Measurements from ENCODE around the gene FAM161A.
"Not testable (repeated sequence)": the region's sequence is repeated elsewhere in the genome, so short reads cannot be mapped to it uniquely, and the experiment has no call there.

Gene FAM161A

GRCh38 chr2:61814539-61815160 lies 39.2 kb downstream of the FAM161A start:
- ChIA-PET POLR2A (no interaction called here), CTCF (interaction anchor here (0.8 to 1.2 kb wide), 3 partner anchors 17 to 48 kb away, joined by 3 read pairs; no protein-coding TSS in a partner anchor)
- DNase-seq (ENCODE audit: extremely low spot score) = no peak
- no peak for TF ChIP-seq CTCF (IDR thresholded peaks at IDR 0.05; ENCODE audit: control extremely low read depth, extremely low read depth, low read depth, missing control alignments)

DNA sequence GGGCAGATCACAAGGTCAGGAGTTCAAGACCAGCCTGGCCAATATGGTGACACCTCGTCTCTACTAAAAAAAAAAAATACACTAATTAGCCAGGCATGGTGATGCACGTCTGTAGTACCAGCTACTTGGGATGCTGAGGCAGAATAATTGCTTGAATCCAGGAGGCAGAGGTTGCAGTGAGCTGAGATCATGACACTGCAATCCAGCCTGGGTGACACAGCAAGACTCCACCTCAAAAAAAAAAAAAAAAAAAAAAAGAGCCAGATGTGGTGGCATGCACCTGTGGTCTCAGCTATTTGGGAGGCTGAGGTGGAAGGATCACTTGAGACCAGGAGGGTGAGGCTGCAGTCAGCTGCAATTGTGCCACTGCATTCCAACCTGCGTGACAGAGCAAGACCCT lies 40.5 kb downstream of the FAM161A start:
- ChIA-PET CTCF (interaction anchor here (0.7 to 1.1 kb wide), 2 partner anchors 13 to 23 kb away, joined by 3 read pairs; no protein-coding TSS in a partner anchor), POLR2A (interaction anchor here (0.5 kb wide), 1 partner anchor 80 kb away, joined by 3 read pairs; no protein-coding TSS in a partner anchor)
- DNase-seq (ENCODE audit: extremely low spot score) = not testable (repeated sequence)

DNA sequence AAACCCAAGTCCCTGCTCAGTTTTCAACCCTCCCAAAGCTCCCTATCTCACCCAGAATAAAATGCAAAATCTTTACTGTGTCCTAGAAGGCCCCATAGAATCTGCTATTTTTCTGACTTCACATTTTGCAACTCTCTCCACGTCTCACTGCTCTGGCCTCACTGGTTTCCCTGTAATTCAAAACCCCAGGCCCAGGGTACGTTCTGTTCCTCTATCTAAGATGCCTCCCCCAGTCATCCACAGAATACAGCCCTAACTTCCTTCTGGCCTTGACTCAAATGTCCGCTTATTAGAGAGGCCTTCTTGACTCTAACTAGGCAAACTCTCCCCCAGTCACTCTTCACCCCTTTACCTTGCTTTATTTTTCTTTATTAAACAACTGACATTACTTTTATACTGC lies 42.0 kb downstream of the FAM161A start:
- ChIA-PET CTCF (no interaction called here), POLR2A (no interaction called here)
- no peak for TF ChIP-seq CTCF (IDR thresholded peaks at IDR 0.05; ENCODE audit: control extremely low read depth, extremely low read depth, low read depth, missing control alignments)
- DNase-seq (ENCODE audit: extremely low spot score) = no peak

DNA sequence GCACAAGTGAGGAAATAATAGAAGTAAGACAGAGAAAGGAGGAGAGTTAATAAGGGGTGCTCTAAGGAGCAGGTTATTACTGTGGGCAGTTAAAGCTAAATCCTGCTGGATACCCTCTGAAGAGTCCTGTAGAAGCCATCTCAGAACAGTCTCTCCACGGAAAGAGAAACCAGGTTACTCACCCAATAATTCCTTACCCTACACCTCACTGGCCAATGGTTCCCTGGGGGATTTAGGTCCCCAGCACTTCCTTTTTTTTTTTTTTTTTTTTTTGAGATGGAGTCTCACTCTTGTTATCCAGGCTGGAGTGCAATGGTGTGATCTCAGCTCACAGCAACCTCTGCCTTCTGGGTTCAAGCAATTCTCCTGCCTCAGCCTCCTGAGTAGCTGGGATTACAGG lies 43.7 kb downstream of the FAM161A start:
- POLR2A ChIA-PET; DNase-seq (ENCODE audit: extremely low spot score): not testable (repeated sequence)
- CTCF ChIA-PET = interaction anchor here (1.3 to 1.9 kb wide), 2 partner anchors 9 to 28 kb away, joined by 4 to 7 read pairs; no protein-coding TSS in a partner anchor

- ChIA-PET POLR2A (interaction anchor here (0.6 to 1.1 kb wide), 2 partner anchors 44 to 103 kb away, joined by 3 to 5 read pairs; no protein-coding TSS in a partner anchor), CTCF (interaction anchor here (1.0 to 1.9 kb wide), 3 partner anchors 11 to 29 kb away, joined by 3 to 7 read pairs (median 4); no protein-coding TSS in a partner anchor)
- DNase-seq (ENCODE audit: extremely low spot score) = not testable (repeated sequence)
These were observed 45.2 kb downstream of the FAM161A start for GRCh38 chr2:61808693-61809092.

DNA sequence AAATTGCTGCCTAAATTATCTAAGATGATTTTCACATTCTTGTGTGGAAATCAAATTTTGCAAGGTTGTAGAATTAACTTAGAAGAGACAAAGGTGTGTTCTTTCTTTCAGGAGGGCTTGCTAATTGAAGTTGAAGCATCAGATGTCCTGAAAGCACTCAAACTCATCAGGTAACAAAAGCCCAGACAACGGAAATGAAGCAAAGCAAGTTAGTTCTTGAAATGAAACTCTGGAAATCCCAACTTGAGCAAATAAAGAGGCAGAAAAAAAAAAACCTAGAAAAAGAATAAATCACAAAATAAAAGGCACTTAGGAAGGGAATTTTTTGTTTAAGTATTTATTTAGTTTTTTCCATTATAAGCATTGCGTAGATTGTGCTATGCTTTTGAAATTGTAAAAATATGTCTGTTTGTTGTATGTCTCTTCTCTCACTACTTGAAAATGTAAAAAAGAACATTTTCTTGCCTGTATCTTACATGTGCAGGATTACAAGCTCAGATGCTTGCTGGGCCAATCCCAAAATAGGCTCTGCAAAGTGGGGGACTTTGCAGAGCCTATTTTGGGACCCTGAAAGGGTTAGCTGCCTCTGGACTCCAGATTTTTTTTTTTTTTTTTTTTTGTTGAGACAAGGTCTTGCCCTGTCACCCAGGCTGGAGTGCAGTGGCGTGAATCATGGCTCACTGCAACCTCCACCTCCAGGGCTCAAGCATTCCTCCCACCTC lies 46.7 kb downstream of the FAM161A start:
- ChIA-PET POLR2A (interaction anchor here (0.5 kb wide), 1 partner anchor 40 kb away, joined by 3 read pairs; no protein-coding TSS in a partner anchor), CTCF (interaction anchor here (1.1 kb wide), 1 partner anchor 34 kb away, joined by 4 read pairs; no protein-coding TSS in a partner anchor)
- no peak for TF ChIP-seq CTCF (IDR thresholded peaks at IDR 0.05; ENCODE audit: control extremely low read depth, extremely low read depth, low read depth, missing control alignments)
- DNase-seq (ENCODE audit: extremely low spot score) = peak; percentile 30

DNA sequence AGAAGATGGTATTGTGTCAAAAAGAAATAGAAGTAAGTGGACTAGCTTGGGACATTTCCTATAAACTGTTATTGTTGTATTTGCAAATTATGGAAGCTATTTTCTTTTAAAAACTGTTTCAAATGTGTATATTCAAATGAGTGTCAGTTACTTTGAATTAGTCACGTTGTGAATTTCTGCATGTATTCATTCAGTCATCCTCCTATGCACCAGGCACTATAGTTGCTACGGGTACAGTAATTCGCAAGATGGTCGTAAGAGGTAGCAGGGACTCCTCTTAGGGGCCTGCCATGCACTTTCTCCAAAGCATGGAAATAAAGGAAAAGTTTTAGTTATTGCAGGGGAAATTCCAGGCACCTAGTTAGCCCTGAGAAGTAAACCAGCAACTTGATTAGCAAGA lies 51.3 kb downstream of the FAM161A start:
- DNase-seq (ENCODE audit: extremely low spot score) = no peak
- POLR2A ChIA-PET = interaction anchor here (0.6 kb wide), 1 partner anchor 659 kb away, joined by 3 read pairs; no protein-coding TSS in a partner anchor
- no peak for TF ChIP-seq CTCF (IDR thresholded peaks at IDR 0.05; ENCODE audit: control extremely low read depth, extremely low read depth, low read depth, missing control alignments)
- CTCF ChIA-PET = interaction anchor here (0.9 kb wide), 1 partner anchor 8 kb away, joined by 3 read pairs; no protein-coding TSS in a partner anchor

- TF ChIP-seq CTCF (IDR thresholded peaks at IDR 0.05; ENCODE audit: control extremely low read depth, extremely low read depth, low read depth, missing control alignments) = no peak
- DNase-seq (ENCODE audit: extremely low spot score) = no peak
- ChIA-PET POLR2A (no interaction called here), CTCF (no interaction called here)
These were observed 54.8 kb downstream of the FAM161A start for GRCh38 chr2:61799099-61799498.

DNA sequence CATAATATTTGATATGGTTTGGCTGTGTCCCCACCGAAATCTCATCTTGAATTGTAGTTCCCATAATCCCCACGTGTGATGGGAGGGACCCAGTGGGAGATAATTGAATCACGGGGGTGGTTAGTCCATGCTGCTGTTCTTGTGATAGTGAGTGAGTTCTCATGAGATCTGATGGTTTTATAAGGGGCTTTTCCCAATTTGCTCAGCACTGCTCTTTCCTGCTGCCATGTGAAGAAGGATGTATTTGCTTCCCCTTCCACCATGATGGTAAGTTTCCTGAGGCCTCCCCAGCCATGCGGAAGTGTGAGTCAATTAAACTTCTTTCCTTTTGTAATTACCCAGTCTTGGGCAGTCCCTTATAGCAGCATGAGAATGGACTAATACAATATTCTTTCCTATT lies 56.4 kb downstream of the FAM161A start:
- CTCF ChIA-PET; DNase-seq (ENCODE audit: extremely low spot score); POLR2A ChIA-PET: not testable (repeated sequence)

Data from GM10248 (cell line).